Thoracic aorta (tissue), 2 donors: Measurements from ENCODE around the gene SIGLEC9. TPM values are rescaled to one million over a fixed set of nuclear protein-coding genes. Genes with fewer than 3 reads are reported as not detected.

Experiments
- ATAC-seq: fragments of 150-250 bp; one replicate; pipeline ENCODE4 v1.8.0; 2017; ENCODE audit warnings: low read depth; ENCODE audit not compliant: insufficient number of reproducible peaks, low FRiP score
- DNase-seq: peaks from one replicate; pipeline ENCODE4 v3.0.0-alpha.2; 2020; ENCODE audit warnings: low spot score
- H3K27ac ChIP-seq, 2 donors: fragments of 200-600 bp; sonication (generic); 1 replicate in 1 of 2; 2 replicates in 1 of 2; pipeline ENCODE4 v1.5.1; 2016; ENCODE audit warnings: mild to moderate bottlenecking in 2 of 2, moderate library complexity in 2 of 2
- H3K27me3 ChIP-seq: fragments of 200-600 bp; sonication (generic); replicated peaks from 2 replicates; pipeline ENCODE4 v1.6.0; 2016; ENCODE audit warnings: mild to moderate bottlenecking; ENCODE audit not compliant: insufficient read depth
- H3K36me3 ChIP-seq: fragments of 200-600 bp; sonication (generic); one replicate; pipeline ENCODE4 v1.5.1; 2016
- H3K4me1 ChIP-seq, 2 donors: fragments of 200-600 bp; sonication (generic); 1 replicate in 1 of 2; 2 replicates in 1 of 2; pipeline versions ENCODE4 v1.5.1 to v1.6.0; 2016; ENCODE audit warnings: low read depth in 2 of 2, mild to moderate bottlenecking in 1 of 2; ENCODE audit not compliant: control insufficient read depth in 1 of 2
- H3K4me3 ChIP-seq: fragments of 200-600 bp; sonication (generic); 2 replicates; pipeline ENCODE4 v1.5.1; 2016; ENCODE audit warnings: mild to moderate bottlenecking
- H3K9me3 ChIP-seq: fragments of 200-600 bp; sonication (generic); 2 replicates; pipeline ENCODE4 v1.5.1; 2016
- CTCF ChIP-seq: fragments of 200-600 bp; sonication (generic); IDR thresholded peaks from one replicate; pipeline ENCODE4 v1.5.1; 2019; ENCODE audit warnings: antibody characterized with exemption
- total RNA-seq, 2 donors: library from RNA; depleted of rRNA; stranded (reverse); fragments of >200 nt; gene quantifications; one replicate each; pipeline versions ENCODE4 v1.1.0 to v1.2.3, GENCODE V29; 2016

SIGLEC9 gene
- total RNA-seq, 2 donors from 2014 or later = 13.1 to 15.2 TPM

GRCh38 chr19:51135004-51135403, 10.3 kb downstream of the SIGLEC9 start:
- Histone ChIP-seq H3K4me3 (no peak overlapping the region), H3K4me1 (peaks cover 9 to 13% of the 10 kb centered on the region in 2 donors), H3K27me3 (no peaks in the 10 kb centered on the region), H3K27ac (no peak overlapping the region), H3K36me3 (no peaks in the 10 kb centered on the region), H3K9me3 (no peaks in the 10 kb centered on the region)
- DNase-seq (no peak), ATAC-seq (no peak)
- TF ChIP-seq CTCF = no peak

GRCh38 chr19:51135986-51136762, 11.5 kb downstream of the SIGLEC9 start:
- Histone ChIP-seq H3K27ac (peak overlapping the region in 1 of 2 donors; percentile 52), H3K36me3 (no peaks in the 10 kb centered on the region), H3K27me3 (no peaks in the 10 kb centered on the region), H3K9me3 (no peaks in the 10 kb centered on the region), H3K4me3 (no peak overlapping the region), H3K4me1 (peaks cover 9 to 13% of the 10 kb centered on the region in 2 donors)
- TF ChIP-seq CTCF = no peak
- DNase-seq (no peak), ATAC-seq (no peak)

GRCh38 chr19:51136851-51137551, 12.3 kb downstream of the SIGLEC9 start:
- peak overlapping the region in 1 of 2 donors; percentile 52 for H3K27ac ChIP-seq
- H3K36me3 ChIP-seq = no peaks in the 10 kb centered on the region
- TF ChIP-seq CTCF = no peak
- H3K9me3 ChIP-seq = no peaks in the 10 kb centered on the region
- DNase-seq = no peak
- H3K4me1 ChIP-seq = peaks cover 5 to 9% of the 10 kb centered on the region in 2 donors
- H3K27me3 ChIP-seq = no peaks in the 10 kb centered on the region
- no peak for ATAC-seq
- H3K4me3 ChIP-seq = no peak overlapping the region

- no peaks in the 10 kb centered on the region for H3K36me3 ChIP-seq
- no peak for ATAC-seq
- no peak overlapping the region for H3K4me3 ChIP-seq
- no peaks in the 10 kb centered on the region for H3K27me3 ChIP-seq
- H3K9me3 ChIP-seq = no peaks in the 10 kb centered on the region
- no peak for TF ChIP-seq CTCF
- DNase-seq = no peak
- peaks cover 0 to 3% of the 10 kb centered on the region in 2 donors for H3K4me1 ChIP-seq
- peak overlapping the region in 1 of 2 donors; percentile 52 for H3K27ac ChIP-seq
Observed at GRCh38 chr19:51137792-51138425, 13.2 kb downstream of the SIGLEC9 start.

GRCh38 chr19:51138549-51138979, 13.9 kb downstream of the SIGLEC9 start:
- Histone ChIP-seq H3K4me3 (no peak overlapping the region), H3K27me3 (no peaks in the 10 kb centered on the region), H3K27ac (peak overlapping the region in 1 of 2 donors; percentile 55), H3K4me1 (peaks cover 0 to 3% of the 10 kb centered on the region in 2 donors), H3K9me3 (no peaks in the 10 kb centered on the region), H3K36me3 (no peaks in the 10 kb centered on the region)
- TF ChIP-seq CTCF = no peak
- ATAC-seq (no peak), DNase-seq (no peak)
